Fibroblast of villous mesenchyme (primary cell): ENCODE measurements around the gene HNRNPK. TPM values are rescaled to one million over a fixed set of nuclear protein-coding genes. Genes with fewer than 3 reads are reported as not detected.

Experiments used
- DNase-seq: peaks from one replicate; pipeline ENCODE4 v3.0.0-alpha.2; 2010; ENCODE audit warnings: low read depth
- H3K4me3 ChIP-seq: 2 replicates; pipeline ENCODE4 v1.5.1; 2011; ENCODE audit warnings: low read depth, mild to moderate bottlenecking, low read length
- total RNA-seq: library from RNA; depleted of rRNA; stranded (reverse); fragments of >200 nt; gene quantifications from 2 replicates; pipeline ENCODE4 v1.2.3, GENCODE V29; 2012
- TF ChIP-seq, protein P1 (sequence below): IDR thresholded peaks from 2 replicates; pipeline ENCODE4 v1.5.1; 2012; ENCODE audit warnings: low read depth, mild to moderate bottlenecking, low read length; ENCODE audit not compliant: insufficient read depth

The HNRNPK gene
- total RNA-seq, 1 donor: 522 TPM

DNA sequence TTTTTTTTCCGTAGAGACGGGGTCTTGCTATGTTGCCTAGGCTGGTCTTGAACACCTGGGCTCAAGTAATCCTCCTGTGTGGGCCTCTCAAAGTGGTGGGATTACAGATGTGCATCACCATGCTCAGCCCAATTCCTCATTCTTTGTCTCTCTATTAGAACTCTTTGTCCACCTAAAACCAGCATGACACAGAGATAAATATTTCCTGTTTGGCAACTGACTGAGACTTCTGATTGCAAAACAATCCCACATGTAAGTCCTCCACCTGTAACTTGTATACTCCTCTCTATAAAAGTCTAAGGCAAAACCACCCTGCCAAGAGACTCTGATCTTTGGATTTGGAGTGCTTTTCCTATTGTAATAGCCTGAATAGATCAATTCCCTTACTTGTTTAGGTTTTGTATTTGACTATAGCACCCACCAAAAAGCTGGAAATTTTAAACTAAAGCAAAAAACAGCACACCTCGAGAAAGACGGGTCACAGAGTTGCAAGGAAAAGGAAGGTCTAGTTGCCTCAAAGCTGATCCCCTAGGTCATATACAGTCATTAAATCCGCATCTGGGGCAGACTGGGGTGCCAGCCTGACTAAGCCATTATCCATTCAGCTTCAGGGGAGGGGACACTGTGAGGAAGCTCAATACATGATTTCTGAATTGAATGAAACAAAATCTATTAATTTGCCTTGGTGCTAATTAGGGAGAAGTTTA lies 45.3 kb downstream of the HNRNPK start:
- DNase-seq: peak; percentile 84
- no peak overlapping the region for H3K4me3 ChIP-seq
- TF ChIP-seq, protein P1, sequence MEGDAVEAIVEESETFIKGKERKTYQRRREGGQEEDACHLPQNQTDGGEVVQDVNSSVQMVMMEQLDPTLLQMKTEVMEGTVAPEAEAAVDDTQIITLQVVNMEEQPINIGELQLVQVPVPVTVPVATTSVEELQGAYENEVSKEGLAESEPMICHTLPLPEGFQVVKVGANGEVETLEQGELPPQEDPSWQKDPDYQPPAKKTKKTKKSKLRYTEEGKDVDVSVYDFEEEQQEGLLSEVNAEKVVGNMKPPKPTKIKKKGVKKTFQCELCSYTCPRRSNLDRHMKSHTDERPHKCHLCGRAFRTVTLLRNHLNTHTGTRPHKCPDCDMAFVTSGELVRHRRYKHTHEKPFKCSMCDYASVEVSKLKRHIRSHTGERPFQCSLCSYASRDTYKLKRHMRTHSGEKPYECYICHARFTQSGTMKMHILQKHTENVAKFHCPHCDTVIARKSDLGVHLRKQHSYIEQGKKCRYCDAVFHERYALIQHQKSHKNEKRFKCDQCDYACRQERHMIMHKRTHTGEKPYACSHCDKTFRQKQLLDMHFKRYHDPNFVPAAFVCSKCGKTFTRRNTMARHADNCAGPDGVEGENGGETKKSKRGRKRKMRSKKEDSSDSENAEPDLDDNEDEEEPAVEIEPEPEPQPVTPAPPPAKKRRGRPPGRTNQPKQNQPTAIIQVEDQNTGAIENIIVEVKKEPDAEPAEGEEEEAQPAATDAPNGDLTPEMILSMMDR: no peak

DNA sequence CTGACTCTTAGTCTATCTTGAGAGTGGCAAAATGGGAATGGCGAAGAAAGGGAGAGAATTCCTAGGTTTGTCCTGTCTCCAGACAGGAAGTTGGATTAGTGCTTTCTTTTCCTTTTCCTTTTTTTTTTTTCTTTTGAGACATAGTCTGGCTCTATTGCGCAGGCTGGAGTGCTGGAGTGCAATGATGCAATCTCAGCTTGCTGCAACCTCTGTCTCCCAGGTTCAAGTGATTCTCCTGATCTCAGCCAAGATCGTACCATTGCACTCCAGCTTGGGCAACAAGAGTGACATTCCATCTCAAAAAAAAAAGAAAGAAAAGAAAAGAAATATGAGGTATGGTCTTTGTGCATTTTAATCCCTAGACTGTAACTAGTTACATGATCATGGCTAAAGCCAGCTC lies 46.2 kb downstream of the HNRNPK start:
- DNase-seq: peak; percentile 92

DNA sequence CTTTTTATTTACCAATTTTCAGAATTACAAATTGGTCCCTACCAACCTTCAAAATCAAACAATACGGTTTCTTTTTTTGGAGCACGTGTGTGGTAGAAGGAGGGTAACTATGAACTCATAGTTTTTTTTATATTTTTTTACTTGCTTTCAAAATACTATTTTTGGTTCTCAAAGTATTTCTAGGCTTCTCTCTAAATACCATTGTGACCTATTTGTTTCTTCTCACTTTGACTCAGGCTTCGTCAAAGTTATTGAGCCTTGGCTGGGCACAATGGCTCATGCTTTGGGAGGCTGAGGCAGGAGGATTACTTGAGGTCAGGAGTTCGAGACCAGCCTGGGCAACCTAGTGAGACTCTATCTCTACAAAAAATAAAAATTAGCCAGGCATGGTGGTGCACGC lies 47.2 kb downstream of the HNRNPK start:
- H3K4me3 ChIP-seq: no peak overlapping the region
- TF ChIP-seq, protein P1: no peak
- DNase-seq: no peak

More for the DNA sequence above, 46.2 kb downstream of the HNRNPK start:
- TF ChIP-seq, protein P1: no peak
- no peak overlapping the region for H3K4me3 ChIP-seq

DNA sequence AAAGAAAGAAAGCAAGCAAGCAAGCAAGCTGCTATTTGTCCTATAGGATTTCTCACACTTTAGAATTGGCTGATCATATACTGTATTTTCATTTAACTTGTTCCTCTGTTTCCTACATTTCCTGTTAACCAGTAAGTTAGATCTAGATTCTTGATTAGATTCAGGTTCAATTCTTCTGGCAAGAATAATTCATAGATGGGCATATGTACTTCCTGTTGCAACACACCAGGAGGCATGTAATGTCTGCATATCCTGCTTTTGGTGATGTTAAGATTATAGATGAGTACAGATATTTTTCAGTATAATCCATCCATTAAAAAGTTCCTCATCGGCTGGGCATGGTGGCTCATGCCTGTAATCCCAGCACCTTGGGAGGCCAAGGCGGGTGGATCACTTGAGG lies 48.0 kb downstream of the HNRNPK start:
- peak; percentile 16 for DNase-seq
- TF ChIP-seq, protein P1: no peak
- no peak overlapping the region for H3K4me3 ChIP-seq

DNA sequence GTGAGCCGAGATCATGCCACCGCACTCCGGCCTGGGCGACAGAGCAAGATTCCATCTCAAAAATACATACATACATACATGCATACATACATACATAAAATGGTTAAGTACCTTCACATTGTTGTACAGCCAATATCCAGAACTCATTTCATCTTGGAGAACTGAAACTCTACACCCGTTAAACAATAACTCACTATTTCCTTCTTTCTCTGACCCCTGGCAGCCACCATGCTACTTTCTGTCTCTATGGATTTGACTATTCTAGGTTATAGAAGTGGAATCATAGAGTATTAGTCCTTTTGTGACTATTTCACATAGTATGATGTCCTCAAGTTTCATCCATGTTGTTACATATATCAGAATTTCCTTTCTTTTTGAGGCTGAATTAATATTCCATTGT lies 49.1 kb downstream of the HNRNPK start:
- H3K4me3 ChIP-seq: no peak overlapping the region
- TF ChIP-seq, protein P1: no peak
- no peak for DNase-seq

DNA sequence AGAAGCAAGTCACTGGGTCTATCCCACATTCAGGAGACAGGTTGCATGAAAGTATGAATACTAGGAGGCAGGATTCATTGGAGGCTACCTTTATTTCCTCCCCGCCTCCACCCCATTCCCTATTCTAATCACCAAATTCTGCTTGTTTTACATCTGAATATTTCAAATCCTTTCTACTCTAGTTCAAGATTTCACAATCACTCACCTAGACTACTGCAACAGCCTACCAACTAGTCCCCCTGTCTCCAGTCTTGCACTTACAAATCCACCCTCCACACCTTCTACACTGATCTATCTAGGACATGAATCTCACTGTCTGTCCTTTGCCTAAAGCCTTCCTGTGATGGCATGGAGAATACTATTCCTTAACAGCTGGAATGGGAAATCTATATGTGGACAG lies 52.4 kb downstream of the HNRNPK start:
- TF ChIP-seq, protein P1: no peak
- H3K4me3 ChIP-seq: no peak overlapping the region
- DNase-seq: no peak

DNA sequence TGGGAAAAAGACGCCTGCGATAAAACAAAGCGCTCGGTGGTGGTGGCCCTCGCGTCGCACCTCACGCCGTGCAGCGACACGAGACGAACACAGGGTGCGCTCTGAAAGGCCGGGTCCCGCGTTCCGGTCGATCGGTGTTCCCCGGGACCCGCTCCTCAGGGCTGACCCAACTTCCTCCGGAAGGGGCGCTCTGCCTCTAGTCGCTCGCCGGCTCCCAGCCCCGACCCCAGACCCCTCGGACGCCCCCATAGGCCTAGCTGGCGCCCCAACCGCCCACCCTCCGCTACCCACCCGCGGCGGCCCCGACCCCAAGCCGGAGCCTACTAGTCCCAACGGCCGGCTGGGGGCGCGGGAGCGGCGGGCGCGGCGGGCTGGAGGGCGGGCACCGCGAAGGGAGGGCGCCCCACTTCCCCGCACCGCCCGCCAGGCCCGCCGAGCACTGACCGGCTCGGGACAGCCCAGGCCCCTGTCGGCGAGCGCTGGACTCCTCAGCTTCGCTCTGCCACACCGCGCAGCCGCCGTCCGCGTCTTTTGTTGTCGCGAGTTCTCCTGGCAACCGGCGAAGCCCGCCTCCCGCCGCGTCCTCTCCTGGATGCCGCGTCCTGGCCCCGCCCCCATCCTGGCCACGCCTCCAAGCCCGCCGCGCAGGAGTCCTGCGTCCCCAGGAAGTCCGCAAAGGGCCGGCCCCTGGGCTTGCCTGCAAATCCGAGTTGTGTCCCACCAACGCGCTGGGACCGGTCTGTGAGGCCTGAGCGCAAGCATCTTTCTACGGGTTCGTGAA lies 58.9 kb downstream of the HNRNPK start, which contains the start of gene KIF27:
Gene KIF27 (minus strand): TSS at position 506 of the 781 bp plus-strand sequence. CDS start 5,841 bp downstream, outside the sequence.
- peak; percentile 98 for DNase-seq
- H3K4me3 ChIP-seq: peak within 1 kb of the TSS; percentile 73
- TF ChIP-seq, protein P1: no peak
